ENCODE data around the gene KCP.

Gene KCP

DNA sequence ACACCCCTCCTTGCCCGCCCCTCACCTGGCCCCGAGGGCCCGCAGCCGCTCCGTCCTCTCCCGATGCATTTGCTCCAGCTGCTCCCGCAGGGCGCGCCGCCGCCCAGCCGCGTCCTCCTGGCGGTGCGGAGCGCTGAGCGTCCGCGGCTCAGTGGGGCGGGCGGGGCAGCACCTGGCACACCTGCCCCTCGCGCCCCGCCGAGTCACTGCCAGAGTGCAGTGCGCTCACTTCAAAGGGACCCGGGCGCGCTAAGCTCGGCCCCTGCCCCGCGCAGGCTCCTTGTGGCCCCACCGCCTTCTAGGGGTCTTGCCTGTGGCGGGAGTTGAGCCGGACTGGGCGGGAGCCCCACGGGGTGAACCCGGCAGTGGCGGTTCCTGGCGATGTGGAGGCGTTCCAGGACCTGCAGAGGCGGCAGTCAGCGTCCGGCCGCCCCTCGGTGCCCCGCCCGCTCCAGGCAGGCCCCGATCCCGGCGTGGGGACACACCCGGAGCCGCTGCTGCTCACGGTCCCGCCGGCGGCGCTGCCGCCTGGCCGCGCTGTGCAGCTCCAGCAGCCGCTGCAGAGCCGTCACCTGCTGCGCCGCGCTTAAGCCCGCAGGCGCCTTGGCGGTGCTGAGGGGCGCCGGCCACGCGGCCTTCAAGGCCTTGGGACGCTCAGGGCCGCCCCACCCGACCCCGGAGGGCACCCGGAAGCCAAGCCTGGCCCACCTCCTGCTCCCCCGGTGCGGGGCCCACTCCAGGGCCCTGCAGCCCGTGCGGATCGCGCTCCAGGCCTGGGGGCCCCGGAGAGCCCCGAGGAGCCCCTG is 41.2 kb downstream of the KCP start:
- no peak for DNase-seq

GRCh38 chr7:128868624-128869137 is 41.8 kb downstream of the KCP start:
- no peak for DNase-seq

DNA sequence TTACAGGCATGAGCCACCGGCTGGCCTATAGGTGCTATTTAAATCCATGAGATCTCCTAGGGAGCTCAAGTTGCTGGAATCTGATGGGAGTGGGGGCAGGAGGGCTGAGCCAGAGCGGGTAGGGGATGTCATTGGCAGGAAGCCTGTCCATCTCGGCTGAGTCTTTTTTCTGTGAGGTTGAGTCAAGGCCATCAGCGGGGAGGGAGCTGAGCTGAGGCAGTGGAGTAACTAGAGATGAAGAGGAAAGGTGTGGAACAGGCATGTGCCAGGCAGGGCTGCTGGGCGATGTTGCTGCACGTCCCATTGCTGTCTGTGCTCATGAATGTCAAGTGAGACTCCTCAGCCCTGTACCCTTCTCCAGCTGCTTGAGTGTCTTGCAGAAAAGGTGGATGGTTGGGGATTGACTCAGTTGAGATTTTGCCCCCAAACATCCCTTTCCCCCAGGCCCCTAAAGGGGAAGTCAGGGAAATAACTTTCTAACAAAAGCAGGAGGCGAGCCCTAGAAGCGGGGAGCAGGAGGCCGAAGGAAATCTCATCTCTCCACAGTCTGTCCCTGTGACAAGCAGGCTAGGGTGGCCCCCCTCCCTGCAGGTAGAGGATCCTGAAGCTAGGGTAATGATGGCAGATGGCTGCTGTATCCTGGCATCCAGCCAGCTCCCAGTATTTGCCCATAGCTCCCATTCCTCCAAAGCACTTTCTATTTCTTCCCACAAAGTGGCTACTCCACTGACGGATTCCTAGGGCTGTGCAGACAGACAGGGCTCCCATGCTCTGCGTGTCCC is 42.5 kb downstream of the KCP start:
- DNase-seq = no peak

- DNase-seq = no peak
These were observed 43.3 kb downstream of the KCP start for GRCh38 chr7:128867241-128867640.

- DNase-seq = no peak
These were observed 44.3 kb downstream of the KCP start for GRCh38 chr7:128865996-128866877.

DNA sequence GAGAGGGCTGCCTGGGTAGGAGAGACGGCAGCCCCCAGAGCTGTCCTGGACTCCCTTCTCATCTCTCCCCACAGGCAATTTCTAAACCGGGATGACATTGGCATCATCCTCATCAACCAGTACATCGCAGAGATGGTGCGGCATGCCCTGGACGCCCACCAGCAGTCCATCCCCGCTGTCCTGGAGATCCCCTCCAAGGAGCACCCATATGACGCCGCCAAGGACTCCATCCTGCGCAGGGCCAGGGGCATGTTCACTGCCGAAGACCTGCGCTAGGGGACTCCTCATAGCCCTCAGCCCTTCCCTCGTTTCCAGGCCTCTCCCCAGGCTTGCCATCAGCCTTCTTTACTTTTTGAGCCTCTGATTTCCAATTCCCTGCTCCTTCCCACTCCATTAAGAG is 45.2 kb downstream of the KCP start:
- no peak for DNase-seq

GRCh38 chr7:128863433-128863989 is 47.0 kb downstream of the KCP start:
- no peak for DNase-seq

DNA sequence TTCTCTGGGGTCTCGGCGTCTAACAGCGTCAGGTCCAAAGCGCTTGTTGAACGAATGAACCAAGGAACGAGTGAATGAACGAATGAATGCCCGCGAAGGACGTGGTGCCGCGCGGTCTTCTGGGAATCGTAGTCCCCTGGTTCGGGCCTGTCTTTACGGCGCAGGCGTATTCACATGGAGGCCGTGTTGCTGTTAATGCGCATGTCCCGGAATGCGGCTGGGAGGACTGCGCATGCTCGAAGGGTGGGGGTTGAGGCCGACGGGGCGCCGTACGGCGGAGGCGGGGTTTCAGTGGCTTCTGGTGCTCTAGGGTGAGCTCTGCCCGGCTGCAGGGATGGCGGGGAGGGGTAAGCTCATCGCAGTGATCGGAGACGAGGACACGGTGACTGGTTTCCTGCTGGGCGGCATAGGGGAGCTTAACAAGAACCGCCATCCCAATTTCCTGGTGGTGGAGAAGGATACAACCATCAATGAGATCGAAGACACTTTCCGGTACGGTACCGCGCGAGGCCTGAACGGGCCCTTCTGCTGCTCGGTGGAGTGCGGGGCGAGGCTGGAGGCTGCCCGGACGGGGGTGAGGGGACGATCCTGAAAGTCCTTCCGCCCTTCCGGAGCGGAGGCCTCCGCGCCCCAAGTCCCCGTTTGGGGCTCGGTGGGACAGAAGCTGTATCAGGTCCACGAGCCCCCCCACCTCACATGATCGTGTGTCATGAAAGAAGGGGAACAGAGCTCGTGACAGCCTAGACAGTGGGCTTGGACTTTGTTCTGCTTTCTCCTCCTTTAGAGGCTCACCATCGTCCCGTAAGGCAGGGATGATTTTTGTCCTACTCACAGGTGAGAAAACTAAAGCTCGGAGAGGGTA is 47.7 kb downstream of the KCP start, which contains the start of gene ATP6V1F:
ATP6V1F (plus strand) TSS at position 286 of the 862 bp plus-strand sequence; CDS start at position 335, 49 bp downstream.
- peak; percentile 90 for DNase-seq

DNA sequence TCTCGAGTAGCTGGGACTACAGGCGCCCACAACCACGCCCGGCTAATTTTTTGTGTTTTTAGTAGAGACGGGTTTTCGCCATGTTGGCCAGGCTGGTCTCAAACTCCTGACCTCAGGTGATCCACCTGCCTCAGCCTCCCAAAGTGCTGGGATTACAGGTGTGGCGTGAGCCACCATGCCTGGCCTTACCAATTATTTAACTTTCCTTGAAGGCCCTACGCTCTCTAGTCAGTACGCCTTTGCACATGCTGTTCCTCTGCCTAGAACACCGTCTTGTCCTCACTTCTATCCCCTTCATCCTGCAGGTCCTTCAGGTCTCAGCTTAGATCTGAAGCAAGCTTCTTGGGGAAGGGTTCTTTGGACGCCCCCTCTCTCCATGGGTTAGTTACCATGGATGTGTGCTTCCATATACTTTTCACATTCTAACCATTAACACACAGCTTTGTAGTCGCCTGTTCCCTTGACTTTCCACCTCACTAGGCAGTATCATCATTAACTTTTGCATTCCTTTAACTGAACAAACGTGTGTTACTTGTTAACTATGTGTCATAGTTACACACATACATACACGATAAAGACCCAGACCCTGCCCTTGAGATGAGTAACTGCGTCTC is 48.4 kb downstream of the KCP start:
- DNase-seq = no peak

DNA sequence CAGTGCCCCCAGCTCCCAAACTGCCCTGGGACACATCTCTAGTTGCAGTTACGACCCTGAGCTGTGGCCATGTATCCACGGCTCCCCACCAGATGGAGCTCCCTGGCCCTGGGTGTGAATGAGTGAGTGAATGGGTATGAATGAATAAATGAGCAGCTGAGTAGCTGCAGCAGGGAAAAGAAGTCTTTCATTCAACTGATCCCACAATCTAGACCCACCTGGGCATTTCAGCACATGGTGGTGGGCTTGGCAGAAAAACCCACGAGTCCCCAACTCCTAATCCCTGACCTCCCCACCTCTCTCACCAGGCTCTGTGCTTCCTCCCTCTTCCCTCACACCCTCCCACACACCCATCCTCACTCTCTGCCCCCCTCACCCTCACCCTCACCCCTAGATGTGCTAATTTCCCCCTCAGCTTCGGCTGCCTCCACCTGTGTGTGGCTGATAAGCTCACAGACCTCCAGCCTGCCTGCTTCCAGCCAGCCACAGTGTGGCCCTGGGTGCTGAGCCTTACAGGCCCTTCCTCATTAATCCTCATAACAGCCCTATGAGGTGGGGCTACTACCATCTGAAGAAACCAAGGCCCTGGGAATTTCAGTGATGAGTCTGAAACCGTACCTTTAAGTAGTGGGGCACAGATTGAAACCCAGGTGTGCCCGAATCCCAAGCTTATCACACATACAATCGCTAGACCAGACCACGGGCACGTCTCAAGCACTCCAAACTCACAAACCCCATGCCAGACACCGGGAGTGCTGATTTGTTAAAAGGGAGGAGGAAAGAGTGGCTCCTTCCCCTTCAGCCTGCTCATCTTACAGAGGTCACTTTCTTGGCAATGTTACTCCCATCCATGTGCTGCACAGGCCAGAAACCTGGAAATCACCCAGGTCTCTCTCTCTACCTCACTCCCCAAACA is 50.1 kb downstream of the KCP start:
- DNase-seq = no peak

DNA sequence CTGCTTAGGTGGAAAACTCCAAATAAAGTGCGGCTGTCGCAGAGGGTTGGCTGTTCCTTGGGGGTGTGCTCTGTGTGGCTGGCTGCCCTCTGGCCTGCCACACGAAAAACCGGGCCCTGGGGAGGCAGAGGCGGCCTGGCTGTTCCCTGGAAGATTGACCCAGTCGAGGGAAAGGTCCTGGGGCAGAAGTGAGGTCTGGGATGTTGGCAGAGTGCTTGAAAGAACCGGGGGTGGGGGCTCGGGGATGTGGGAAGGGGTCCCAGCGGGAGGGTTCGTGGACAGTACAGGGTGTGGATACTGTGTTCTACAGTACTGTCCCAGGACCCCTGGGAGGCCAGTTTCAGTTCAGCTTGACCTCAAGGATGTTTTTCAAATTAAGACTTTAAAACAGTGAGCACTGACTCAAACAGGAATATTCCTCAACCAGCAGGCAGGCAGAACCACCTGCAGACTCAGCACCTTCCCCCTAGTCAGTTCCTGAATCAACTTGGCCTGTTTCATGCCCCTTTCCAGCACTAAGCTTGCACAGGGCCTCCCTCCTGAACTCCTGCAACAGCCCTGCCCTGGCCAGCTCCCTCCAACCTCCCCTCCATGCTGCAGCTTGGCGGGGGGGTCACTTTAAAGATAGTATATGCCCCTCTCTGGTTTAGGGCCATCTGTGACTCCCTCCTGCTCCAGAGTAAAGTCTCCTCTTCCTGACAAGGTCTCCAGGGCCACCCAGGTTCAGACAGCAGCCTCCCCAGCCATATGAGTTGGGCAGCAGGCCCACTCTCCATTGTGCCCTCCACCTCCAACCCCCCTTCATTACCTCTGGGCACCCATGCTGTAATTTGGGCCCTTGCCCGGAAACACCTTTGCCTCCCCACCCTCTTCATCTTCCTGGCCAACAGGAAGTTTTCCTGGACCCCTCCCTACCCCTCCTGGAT is 51.0 kb downstream of the KCP start:
- no peak for DNase-seq

GRCh38 chr7:128858380-128859231 is 51.9 kb downstream of the KCP start:
- DNase-seq = no peak

GRCh38 chr7:128856001-128856718 is 54.3 kb downstream of the KCP start:
- no peak for DNase-seq

- DNase-seq = no peak
These were observed 55.0 kb downstream of the KCP start for GRCh38 chr7:128855559-128855958.

DNA sequence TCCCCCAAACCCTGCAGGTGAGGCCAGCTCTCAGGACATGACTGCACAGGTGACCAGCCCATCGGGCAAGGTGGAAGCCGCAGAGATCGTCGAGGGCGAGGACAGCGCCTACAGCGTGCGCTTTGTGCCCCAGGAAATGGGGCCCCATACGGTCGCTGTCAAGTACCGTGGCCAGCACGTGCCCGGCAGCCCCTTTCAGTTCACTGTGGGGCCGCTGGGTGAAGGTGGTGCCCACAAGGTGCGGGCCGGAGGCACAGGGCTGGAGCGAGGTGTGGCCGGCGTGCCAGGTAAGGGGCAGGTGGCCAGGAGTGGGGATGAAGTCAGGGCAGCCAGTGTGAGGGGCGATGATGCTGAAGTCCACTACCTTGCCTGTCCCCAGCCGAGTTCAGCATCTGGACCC is 56.1 kb downstream of the KCP start:
- no peak for DNase-seq

DNA sequence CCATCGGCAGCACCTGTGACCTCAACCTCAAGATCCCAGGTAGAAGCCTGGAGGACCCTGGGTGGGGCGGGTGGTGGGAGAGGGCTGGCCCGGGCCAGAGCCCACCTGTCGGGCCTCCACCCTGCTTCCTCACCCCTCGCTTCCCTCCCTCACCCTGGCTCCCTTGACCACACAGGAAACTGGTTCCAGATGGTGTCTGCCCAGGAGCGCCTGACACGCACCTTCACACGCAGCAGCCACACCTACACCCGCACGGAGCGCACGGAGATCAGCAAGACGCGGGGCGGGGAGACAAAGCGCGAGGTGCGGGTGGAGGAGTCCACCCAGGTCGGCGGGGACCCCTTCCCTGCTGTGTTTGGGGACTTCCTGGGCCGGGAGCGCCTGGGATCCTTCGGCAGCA is 56.7 kb downstream of the KCP start:
- no peak for DNase-seq

Data from NCI-H1436 treated with DMSO at 0.1 percent for 48 hours (cell line).